GM23248 (cell line): ENCODE measurements around the gene AGTR2.

Source experiments
- EZH2 ChIP-seq: fragments of 200-600 bp; sonication (generic); IDR thresholded peaks from 2 replicates; pipeline ENCODE4 v1.6.1; 2018; ENCODE audit warnings: antibody characterized with exemption, mild to moderate bottlenecking; ENCODE audit not compliant: insufficient read depth, poor library complexity, severe bottlenecking
- EZH2phosphoT487 ChIP-seq: fragments of 200-600 bp; sonication (generic); IDR thresholded peaks from 2 replicates; pipeline ENCODE4 v1.6.1; 2018; ENCODE audit warnings: antibody characterized with exemption, moderate library complexity, mild to moderate bottlenecking, low read depth; ENCODE audit not compliant: insufficient read depth

GRCh38 chrX:116198235-116198634 is 27.7 kb downstream of the AGTR2 start:
- TF ChIP-seq EZH2 (no peak), EZH2phosphoT487 (no peak)
